WTC11 (cell line): ENCODE measurements around the gene PIGQ. TPM values are rescaled to one million over a fixed set of nuclear protein-coding genes. Genes with fewer than 3 reads are reported as not detected.
A peak's percentile ranks its signal among the peaks of the same experiment; 100 is the strongest.

ENCODE experiments used
- ATAC-seq: fragments of 200-7000 bp; cut with Tn5 transposase; 2 replicates; pipeline ENCODE4 v1.10.0; 2021; ENCODE audit warnings: mild to moderate bottlenecking, moderate library complexity
- CTCF ChIA-PET: fragments of 300-600 bp; sonication (Branson Sonifier 250); formaldehyde crosslinking; loops from one replicate; lab custom pipeline; 2021; ENCODE audit warnings: antibody characterized with exemption; lab: Charles Lee
- POLR2A ChIA-PET: fragments of 350-600 bp; sonication (Branson Sonifier 250); formaldehyde crosslinking; loops from one replicate; lab custom pipeline; 2021; ENCODE audit warnings: antibody characterized with exemption; lab: Charles Lee
- DNase-seq: peaks from one replicate; pipeline ENCODE4 v3.0.0; 2021; ENCODE audit warnings: low spot score
- H3K27ac Mint-ChIP-seq: 2 replicates; pipeline ENCODE4 v1.8.0; 2021; ENCODE audit warnings: mixed read lengths
- H3K27me3 Mint-ChIP-seq: 2 replicates; pipeline ENCODE4 v1.8.0; 2021; ENCODE audit warnings: low read depth, mild to moderate bottlenecking, moderate library complexity, mixed read lengths
- H3K36me3 Mint-ChIP-seq: 2 replicates; pipeline ENCODE4 v1.8.0; 2021; ENCODE audit warnings: mixed read lengths
- H3K4me1 Mint-ChIP-seq: 2 replicates; pipeline ENCODE4 v1.8.0; 2022; ENCODE audit warnings: mixed read lengths
- H3K4me3 Mint-ChIP-seq: 2 replicates; pipeline ENCODE4 v1.8.0; 2021; ENCODE audit warnings: mild to moderate bottlenecking, moderate library complexity, mixed read lengths
- H3K9me3 Mint-ChIP-seq: 2 replicates; pipeline ENCODE4 v1.8.0; 2021; ENCODE audit warnings: mixed read lengths
- GABPB1 ChIP-seq: sonication (generic); formaldehyde crosslinking; IDR thresholded peaks from 2 replicates; pipeline ENCODE4 v1.8.1; 2023; ENCODE audit warnings: mild to moderate bottlenecking, missing genetic modification reagents
- HMGXB4 ChIP-seq: sonication (generic); formaldehyde crosslinking; IDR thresholded peaks from 2 replicates; pipeline ENCODE4 v1.8.1; 2023; ENCODE audit warnings: mild to moderate bottlenecking, moderate library complexity, missing genetic modification reagents
- MYBL2 ChIP-seq: sonication (generic); formaldehyde crosslinking; IDR thresholded peaks from 2 replicates; pipeline ENCODE4 v1.8.1; 2023; ENCODE audit warnings: mild to moderate bottlenecking, moderate library complexity, missing genetic modification reagents
- NFATC4 ChIP-seq: fragments of 250-450 bp; sonication (Bioruptor Pico); IDR thresholded peaks from 2 replicates; pipeline ENCODE4 v1.9.0; 2021; ENCODE audit warnings: mild to moderate bottlenecking
- SP1 ChIP-seq: sonication (generic); formaldehyde crosslinking; conservative IDR thresholded peaks from 2 replicates; pipeline ENCODE4 v1.8.1; 2022; ENCODE audit warnings: missing genetic modification reagents
- TEAD1 ChIP-seq: sonication (generic); formaldehyde crosslinking; IDR thresholded peaks from 2 replicates; pipeline ENCODE4 v1.8.0; 2022; ENCODE audit warnings: mild to moderate bottlenecking, missing genetic modification reagents
- USF1 ChIP-seq: sonication (generic); formaldehyde crosslinking; IDR thresholded peaks from 2 replicates; pipeline ENCODE4 v1.8.0; 2022; ENCODE audit warnings: mild to moderate bottlenecking, missing genetic modification reagents
- USF2 ChIP-seq: sonication (generic); formaldehyde crosslinking; IDR thresholded peaks from 2 replicates; pipeline ENCODE4 v1.8.1; 2023; ENCODE audit warnings: mild to moderate bottlenecking, missing genetic modification reagents, moderate library complexity
- ZNF138 ChIP-seq: sonication (generic); formaldehyde crosslinking; conservative IDR thresholded peaks from 2 replicates; pipeline ENCODE4 v1.8.1; 2022; ENCODE audit warnings: mild to moderate bottlenecking, moderate library complexity, missing genetic modification reagents
- ZNF219 ChIP-seq: sonication (generic); formaldehyde crosslinking; IDR thresholded peaks from 2 replicates; pipeline ENCODE4 v1.8.0; 2023; ENCODE audit warnings: missing genetic modification reagents, mild to moderate bottlenecking, borderline replicate concordance
- ZNF416 ChIP-seq: fragments of 250-450 bp; sonication (Bioruptor Pico); IDR thresholded peaks from 2 replicates; pipeline ENCODE4 v1.9.0; 2021; ENCODE audit warnings: mild to moderate bottlenecking, inconsistent platforms
- total RNA-seq: library from RNA; stranded (reverse); gene quantifications from 3 replicates; pipeline ENCODE4 v1.2.3, GENCODE V29; 2021
- TF ChIP-seq, protein P1 (sequence below): sonication (generic); formaldehyde crosslinking; IDR thresholded peaks from 2 replicates; pipeline ENCODE4 v1.8.0; 2023; ENCODE audit warnings: mild to moderate bottlenecking, missing genetic modification reagents
- TF ChIP-seq, protein P2 (sequence below): sonication (generic); formaldehyde crosslinking; IDR thresholded peaks from 2 replicates; pipeline ENCODE4 v1.8.0; 2023; ENCODE audit warnings: missing genetic modification reagents, mild to moderate bottlenecking, borderline replicate concordance

Gene PIGQ
- total RNA-seq, 1 experiment from 2014 or later: 63.7 TPM

- CTCF ChIA-PET: interaction anchor here (1.0 to 2.7 kb wide), 7 partner anchors 8 to 63 kb away, joined by 3 to 18 read pairs (median 4); partner anchors contain the start of genes NHLRC4, RHBDL1 and RHOT2
- peaks cover 3% of the 10 kb centered on the region; the same call in 1 of the 2 replicates for H3K36me3 Mint-ChIP-seq
- ATAC-seq (peak; percentile 19), DNase-seq (peak; percentile 42)
- POLR2A ChIA-PET: interaction anchor here (0.9 kb wide), 1 partner anchor 90 kb away, joined by 3 read pairs; no protein-coding TSS in a partner anchor
- TF ChIP-seq TEAD1 (CRISPR knock-in tag): no peak
- 0 out of 2 replicates have a peak, but pooled peaks have one; percentile 17 for TF ChIP-seq SP1 (CRISPR knock-in tag)
- no peaks in the 10 kb centered on the region for H3K9me3 Mint-ChIP-seq
- H3K27me3 Mint-ChIP-seq: no peaks in the 10 kb centered on the region
- no peak overlapping the region; the same call in 1 of the 2 replicates for H3K27ac Mint-ChIP-seq
- H3K4me3 Mint-ChIP-seq: peak overlapping the region; percentile 33; the same call in 1 of the 2 replicates
- peaks cover 18% of the 10 kb centered on the region for H3K4me1 Mint-ChIP-seq
Observed at GRCh38 chr16:629833-630248, 60.1 kb downstream of the PIGQ start.

GRCh38 chr16:630249-630814 is 60.6 kb downstream of the PIGQ start:
- Mint-ChIP-seq H3K4me3 (peak overlapping the region; percentile 59; the same call in 1 of the 2 replicates), H3K36me3 (peaks cover 3% of the 10 kb centered on the region; the same call in 1 of the 2 replicates), H3K27ac (peak overlapping the region; percentile 41; the same call in 1 of the 2 replicates), H3K4me1 (peaks cover 18% of the 10 kb centered on the region), H3K27me3 (no peaks in the 10 kb centered on the region), H3K9me3 (no peaks in the 10 kb centered on the region)
- POLR2A ChIA-PET: interaction anchor here (0.9 kb wide), 1 partner anchor 90 kb away, joined by 3 read pairs; no protein-coding TSS in a partner anchor
- ATAC-seq (peak; percentile 6), DNase-seq (peak; percentile 47)
- CTCF ChIA-PET: interaction anchor here (0.9 to 2.7 kb wide), 8 partner anchors 8 to 63 kb away, joined by 3 to 18 read pairs (median 4); partner anchors contain the start of genes NHLRC4, RHBDL1 and RHOT2
- TF ChIP-seq, protein P1, sequence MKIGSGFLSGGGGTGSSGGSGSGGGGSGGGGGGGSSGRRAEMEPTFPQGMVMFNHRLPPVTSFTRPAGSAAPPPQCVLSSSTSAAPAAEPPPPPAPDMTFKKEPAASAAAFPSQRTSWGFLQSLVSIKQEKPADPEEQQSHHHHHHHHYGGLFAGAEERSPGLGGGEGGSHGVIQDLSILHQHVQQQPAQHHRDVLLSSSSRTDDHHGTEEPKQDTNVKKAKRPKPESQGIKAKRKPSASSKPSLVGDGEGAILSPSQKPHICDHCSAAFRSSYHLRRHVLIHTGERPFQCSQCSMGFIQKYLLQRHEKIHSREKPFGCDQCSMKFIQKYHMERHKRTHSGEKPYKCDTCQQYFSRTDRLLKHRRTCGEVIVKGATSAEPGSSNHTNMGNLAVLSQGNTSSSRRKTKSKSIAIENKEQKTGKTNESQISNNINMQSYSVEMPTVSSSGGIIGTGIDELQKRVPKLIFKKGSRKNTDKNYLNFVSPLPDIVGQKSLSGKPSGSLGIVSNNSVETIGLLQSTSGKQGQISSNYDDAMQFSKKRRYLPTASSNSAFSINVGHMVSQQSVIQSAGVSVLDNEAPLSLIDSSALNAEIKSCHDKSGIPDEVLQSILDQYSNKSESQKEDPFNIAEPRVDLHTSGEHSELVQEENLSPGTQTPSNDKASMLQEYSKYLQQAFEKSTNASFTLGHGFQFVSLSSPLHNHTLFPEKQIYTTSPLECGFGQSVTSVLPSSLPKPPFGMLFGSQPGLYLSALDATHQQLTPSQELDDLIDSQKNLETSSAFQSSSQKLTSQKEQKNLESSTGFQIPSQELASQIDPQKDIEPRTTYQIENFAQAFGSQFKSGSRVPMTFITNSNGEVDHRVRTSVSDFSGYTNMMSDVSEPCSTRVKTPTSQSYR: peak; percentile 61
- TF ChIP-seq NFATC4 (no peak), MYBL2 (CRISPR knock-in tag) (no peak), ZNF138 (CRISPR knock-in tag) (0 out of 2 replicates have a peak, but pooled peaks have one; percentile 8), GABPB1 (CRISPR knock-in tag) (peak; percentile 6; the same call in 1 of the 2 replicates), ZNF219 (CRISPR knock-in tag) (no peak), ZNF416 (peak; percentile 27; the same call in 1 of the 2 replicates), HMGXB4 (CRISPR knock-in tag) (peak; percentile 56), USF1 (CRISPR knock-in tag) (peak; percentile 86), USF2 (CRISPR knock-in tag) (peak; percentile 79)
- TF ChIP-seq, protein P2, sequence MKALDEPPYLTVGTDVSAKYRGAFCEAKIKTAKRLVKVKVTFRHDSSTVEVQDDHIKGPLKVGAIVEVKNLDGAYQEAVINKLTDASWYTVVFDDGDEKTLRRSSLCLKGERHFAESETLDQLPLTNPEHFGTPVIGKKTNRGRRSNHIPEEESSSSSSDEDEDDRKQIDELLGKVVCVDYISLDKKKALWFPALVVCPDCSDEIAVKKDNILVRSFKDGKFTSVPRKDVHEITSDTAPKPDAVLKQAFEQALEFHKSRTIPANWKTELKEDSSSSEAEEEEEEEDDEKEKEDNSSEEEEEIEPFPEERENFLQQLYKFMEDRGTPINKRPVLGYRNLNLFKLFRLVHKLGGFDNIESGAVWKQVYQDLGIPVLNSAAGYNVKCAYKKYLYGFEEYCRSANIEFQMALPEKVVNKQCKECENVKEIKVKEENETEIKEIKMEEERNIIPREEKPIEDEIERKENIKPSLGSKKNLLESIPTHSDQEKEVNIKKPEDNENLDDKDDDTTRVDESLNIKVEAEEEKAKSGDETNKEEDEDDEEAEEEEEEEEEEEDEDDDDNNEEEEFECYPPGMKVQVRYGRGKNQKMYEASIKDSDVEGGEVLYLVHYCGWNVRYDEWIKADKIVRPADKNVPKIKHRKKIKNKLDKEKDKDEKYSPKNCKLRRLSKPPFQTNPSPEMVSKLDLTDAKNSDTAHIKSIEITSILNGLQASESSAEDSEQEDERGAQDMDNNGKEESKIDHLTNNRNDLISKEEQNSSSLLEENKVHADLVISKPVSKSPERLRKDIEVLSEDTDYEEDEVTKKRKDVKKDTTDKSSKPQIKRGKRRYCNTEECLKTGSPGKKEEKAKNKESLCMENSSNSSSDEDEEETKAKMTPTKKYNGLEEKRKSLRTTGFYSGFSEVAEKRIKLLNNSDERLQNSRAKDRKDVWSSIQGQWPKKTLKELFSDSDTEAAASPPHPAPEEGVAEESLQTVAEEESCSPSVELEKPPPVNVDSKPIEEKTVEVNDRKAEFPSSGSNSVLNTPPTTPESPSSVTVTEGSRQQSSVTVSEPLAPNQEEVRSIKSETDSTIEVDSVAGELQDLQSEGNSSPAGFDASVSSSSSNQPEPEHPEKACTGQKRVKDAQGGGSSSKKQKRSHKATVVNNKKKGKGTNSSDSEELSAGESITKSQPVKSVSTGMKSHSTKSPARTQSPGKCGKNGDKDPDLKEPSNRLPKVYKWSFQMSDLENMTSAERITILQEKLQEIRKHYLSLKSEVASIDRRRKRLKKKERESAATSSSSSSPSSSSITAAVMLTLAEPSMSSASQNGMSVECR (CRISPR knock-in tag): peak; percentile 43; the same call in 1 of the 2 replicates
